ENCODE results near the gene RSKR.
"Not testable (repeated sequence)": the region's sequence is repeated elsewhere in the genome, so short reads cannot be mapped to it uniquely, and the experiment has no call there.

Gene RSKR, protein sequence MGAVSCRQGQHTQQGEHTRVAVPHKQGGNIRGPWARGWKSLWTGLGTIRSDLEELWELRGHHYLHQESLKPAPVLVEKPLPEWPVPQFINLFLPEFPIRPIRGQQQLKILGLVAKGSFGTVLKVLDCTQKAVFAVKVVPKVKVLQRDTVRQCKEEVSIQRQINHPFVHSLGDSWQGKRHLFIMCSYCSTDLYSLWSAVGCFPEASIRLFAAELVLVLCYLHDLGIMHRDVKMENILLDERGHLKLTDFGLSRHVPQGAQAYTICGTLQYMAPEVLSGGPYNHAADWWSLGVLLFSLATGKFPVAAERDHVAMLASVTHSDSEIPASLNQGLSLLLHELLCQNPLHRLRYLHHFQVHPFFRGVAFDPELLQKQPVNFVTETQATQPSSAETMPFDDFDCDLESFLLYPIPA

GRCh38 chr17:28613931-28614381 is at the start of gene RSKR:
Gene RSKR (minus strand): TSS chr17:28614185. CDS start chr17:28614161, 24 bp downstream.
- DNase-seq (ENCODE audit: low spot score) = no peak

GRCh38 chr17:28663723-28664122 is 49.7 kb upstream of the RSKR start:
- no peak for DNase-seq (ENCODE audit: low spot score)

- DNase-seq (ENCODE audit: low spot score) = no peak
These were observed 48.5 kb upstream of the RSKR start for GRCh38 chr17:28662527-28662829.

GRCh38 chr17:28661635-28662526 is 47.9 kb upstream of the RSKR start, which contains the start of the genes SDF2 and SUPT6H:
Gene SDF2 (minus strand): TSS chr17:28661906. CDS start chr17:28661876, 30 bp downstream.
Gene SUPT6H (plus strand): TSS chr17:28662205. CDS start chr17:28673402, 11,197 bp downstream.
- peak; percentile 90 for DNase-seq (ENCODE audit: low spot score)

- not testable (repeated sequence) for DNase-seq (ENCODE audit: low spot score)
These were observed 45.5 kb upstream of the RSKR start for GRCh38 chr17:28659497-28659881.

- DNase-seq (ENCODE audit: low spot score) = not testable (repeated sequence)
These were observed 44.9 kb upstream of the RSKR start for GRCh38 chr17:28658766-28659496.

DNA sequence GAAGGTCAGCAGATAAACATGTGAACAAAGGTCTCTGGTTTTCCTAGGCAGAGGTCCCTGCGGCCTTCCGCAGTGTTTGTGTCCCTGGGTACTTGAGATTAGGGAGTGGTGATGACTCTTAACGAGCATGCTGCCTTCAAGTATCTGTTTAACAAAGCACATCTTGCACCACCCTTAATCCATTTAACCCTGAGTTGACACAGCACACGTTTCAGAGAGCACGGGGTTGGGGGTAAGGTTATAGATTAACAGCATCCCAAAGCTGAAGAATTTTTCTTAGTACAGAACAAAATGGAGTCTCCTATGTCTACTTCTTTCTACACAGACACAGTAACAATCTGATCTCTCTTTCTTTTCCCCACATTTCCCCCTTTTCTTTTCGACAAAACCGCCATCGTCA is 44.4 kb upstream of the RSKR start:
- not testable (repeated sequence) for DNase-seq (ENCODE audit: low spot score)

GRCh38 chr17:28657756-28658155 is 43.8 kb upstream of the RSKR start:
- peak; percentile 64 for DNase-seq (ENCODE audit: low spot score)

DNA sequence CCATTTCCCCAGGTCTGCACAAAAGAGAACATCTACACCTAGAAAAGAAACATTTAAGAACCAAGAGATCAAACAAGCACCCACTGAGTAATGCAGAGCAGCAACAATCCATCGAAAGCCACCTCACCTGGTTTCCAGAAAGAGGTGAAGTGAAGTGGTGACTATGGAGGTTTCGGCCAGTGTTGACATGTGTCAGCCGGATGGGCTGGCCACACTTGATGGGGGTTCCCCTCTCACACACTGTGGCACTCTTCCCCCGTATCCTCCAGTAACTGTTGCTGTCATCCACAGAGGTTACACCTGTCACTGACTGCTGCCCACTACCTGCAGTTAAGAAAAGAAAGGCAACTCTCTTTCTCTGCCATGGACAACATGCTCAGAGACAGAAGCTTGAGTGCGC is 41.2 kb upstream of the RSKR start:
- no peak for DNase-seq (ENCODE audit: low spot score)

DNA sequence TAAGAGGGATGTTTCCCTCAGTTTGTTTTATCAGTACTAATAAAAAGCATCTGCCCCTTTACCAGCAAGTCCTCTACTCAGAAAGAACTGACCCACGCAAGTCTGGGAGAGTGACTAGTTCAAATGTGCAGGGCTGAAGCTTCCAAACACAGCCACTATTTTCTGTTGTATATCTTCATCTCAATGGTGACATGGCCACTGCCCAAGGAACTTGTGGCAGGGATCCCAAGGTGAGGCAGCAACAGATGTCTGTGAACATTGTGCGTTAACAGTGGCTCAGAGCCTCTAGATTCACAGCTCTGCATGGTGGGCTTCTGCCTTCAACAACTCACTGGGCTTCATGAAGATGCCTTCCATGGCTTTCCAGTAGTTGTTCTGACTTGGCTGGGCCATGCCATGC is 34.7 kb upstream of the RSKR start:
- no peak for DNase-seq (ENCODE audit: low spot score)

DNA sequence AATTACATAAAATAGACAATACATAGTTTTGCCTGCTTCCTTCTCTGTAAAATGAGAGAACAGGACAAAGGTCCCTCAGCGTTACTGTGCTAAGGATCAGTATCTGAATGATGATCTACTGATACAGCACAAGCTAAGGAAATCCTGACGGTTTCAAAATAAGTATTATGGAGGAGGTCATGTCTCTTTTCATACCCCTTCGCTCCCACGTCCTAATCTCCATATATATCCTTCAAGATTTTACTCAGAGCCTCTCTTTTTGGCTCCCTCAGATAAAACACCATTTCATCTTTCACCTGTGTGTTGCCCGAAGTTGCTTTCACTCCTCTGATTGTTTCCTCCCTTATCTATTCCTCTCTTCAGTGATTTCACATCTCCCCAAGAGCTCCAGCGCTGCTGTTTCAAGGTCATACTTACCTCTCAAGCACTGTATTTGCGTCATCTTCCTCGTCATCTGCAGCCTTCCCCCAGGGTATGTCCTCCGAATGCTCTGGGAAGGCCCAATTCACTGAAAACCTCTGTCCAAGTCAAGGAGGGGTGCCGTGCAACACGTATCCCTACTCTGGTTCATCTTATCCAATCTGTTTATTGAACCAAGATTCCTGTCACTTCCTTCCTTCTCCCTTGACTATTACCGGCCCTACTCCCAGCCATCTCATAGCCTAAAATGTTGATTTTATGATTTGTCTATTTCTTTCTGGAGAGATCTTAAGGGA is 32.2 kb upstream of the RSKR start:
- DNase-seq (ENCODE audit: low spot score) = no peak

DNA sequence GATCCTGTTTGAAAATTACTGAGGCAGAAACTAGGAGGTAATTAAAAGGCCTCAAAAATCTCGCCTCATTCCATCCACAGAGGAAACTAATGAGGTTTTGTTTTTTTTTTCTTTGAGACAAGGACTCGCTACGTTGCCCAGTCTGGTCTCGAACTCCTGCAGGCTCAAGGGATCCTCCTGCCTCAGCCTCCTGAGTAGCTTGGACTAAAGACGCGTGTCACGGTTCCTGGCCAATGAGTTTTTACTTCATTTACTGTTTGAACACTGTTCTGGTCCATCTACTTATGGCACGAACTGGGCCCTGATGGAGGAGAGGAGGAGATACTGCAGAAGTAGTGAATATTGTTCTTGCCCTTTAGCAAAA is 31.6 kb upstream of the RSKR start:
- DNase-seq (ENCODE audit: low spot score) = no peak

DNA sequence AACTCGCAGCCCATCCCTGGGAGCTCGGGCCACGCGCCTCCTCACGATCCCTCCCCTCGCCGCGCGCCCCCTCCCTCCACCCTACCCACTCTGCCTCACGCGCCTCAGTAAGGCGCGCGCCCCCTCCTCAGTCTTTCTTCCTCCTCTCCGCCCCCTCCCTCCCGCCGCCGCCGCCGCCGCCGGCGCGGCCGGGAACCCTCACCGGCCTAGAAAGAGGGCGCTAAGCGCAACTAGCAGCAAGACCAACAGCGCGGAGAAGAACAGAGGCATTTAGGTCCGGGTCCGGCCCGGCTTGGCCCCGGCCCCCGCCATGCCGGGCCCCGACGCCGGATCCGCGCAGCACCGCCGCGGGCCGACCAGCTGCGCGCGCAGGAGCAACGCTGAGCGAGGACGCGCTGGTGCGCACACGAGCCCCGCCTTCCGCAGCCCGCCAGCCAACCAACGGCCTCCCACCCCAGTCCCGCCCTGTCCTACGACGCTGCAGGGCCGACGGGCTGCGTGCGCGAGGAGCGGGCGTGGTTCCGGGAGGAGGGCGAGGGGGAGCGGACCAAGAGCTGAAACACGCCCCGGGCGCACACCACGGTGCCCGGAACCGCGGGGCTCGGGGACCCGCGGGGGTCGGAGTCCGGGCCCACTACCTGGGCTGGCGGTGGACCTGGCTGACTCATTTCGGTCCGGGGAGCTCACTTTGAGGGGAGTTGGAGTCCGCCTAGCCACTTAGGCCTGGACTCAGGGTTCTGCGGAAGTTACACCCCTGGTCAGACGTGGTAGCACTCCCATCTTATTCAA is 31.0 kb upstream of the RSKR start, which contains the start of gene BLTP2:
Gene BLTP2 (minus strand): TSS at position 372 of the 789 bp plus-strand sequence. CDS start 102 bp downstream, at position 270.
- DNase-seq (ENCODE audit: low spot score) = peak; percentile 94

GRCh38 chr17:28643983-28644786 is 30.2 kb upstream of the RSKR start:
- peak; percentile 83 for DNase-seq (ENCODE audit: low spot score)

- no peak for DNase-seq (ENCODE audit: low spot score)
These were observed 27.6 kb upstream of the RSKR start for GRCh38 chr17:28641579-28641978.

GRCh38 chr17:28635506-28635905 is 21.5 kb upstream of the RSKR start:
- no peak for DNase-seq (ENCODE audit: low spot score)

DNA sequence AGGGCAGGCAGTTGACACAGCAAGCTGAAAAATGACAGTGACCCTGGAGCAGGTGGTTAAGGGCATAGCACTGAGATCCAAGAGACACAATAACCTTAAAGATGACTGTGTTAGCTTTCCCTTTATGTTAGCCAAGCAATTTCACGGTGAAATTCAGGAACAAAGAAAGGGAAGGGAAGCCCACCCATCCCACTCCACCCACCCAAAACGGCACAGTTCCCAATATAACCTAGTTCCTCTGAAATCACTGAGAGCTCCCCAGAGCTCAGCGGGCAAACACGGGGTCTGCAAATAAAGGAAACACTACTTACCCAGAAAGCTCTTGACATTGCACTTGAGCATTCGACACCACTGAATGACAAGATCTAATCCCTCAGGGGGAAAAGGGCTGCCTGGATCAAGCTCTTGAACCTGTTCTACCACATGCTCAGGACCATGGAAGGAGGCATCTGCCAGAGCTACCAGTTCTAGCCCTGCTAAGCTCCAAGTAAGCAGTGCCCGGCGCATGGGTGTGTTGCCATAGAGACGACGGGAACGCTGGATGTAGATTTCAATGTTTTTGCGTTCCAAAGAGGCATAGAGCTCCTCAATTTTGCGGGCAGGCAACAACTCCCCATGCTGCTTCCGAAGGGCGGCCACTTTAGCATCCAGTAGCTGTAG is 20.4 kb upstream of the RSKR start:
- DNase-seq (ENCODE audit: low spot score) = no peak

- DNase-seq (ENCODE audit: low spot score) = no peak
These were observed 12.8 kb upstream of the RSKR start for GRCh38 chr17:28626818-28627217.

DNA sequence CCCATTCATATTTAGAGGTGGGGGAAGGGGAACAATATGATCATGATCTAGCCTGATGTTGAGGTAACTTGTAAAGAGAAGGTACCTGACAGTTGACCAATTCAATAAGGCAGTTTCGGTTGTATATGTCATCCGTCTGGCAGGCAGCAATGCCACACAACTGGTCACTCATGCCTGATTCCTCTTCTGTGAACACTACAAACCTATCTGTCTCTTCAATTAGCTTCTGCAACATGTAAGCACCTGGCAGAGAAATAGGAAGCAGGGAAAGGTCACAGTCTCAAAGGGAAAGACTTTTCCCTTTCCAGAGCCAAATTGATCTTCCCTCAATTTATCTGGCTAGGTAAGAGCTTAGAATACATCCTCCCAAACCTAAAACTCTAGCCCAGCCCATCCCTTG is 10.2 kb upstream of the RSKR start:
- DNase-seq (ENCODE audit: low spot score) = no peak

Data from RKO (cell line).